Measurements from ENCODE around the gene PHF13.

DNA sequence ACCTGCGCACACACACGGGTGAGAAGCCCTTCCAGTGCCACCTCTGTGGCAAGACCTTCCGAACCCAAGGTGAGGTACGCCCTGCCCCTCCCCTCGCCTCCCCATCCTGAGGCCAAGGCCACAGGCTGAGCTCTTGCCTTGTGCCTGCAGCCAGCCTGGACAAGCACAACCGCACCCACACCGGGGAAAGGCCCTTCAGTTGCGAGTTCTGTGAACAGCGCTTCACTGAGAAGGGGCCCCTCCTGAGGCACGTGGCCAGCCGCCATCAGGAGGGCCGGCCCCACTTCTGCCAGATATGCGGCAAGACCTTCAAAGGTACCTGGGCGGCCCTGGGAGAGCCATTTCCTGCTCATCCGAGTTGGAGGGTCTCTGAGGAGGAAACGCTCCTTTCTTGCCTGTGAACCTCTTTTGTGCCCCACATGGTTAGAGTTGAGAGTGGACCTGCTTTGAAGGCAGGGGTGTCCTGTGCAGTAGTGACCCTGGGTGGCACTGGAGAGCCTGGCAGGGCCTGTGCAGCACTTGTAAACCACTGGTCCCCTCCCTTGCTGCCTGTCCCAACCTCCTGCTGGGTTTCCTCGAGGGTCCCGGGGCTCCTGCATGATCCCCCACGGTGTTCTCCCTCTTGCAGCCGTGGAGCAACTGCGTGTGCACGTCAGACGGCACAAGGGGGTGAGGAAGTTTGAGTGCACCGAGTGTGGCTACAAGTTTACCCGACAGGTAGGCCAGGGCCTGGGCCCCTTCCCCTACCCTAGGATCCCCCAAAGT, 25.2 kb upstream of the PHF13 start:
- no peak for TF ChIP-seq EZH2 (IDR thresholded peaks at IDR 0.05; ENCODE audit: borderline replicate concordance, low read depth, low read length, severe bottlenecking)
- no peak for TF ChIP-seq JUN (IDR thresholded peaks at IDR 0.05; ENCODE audit: borderline replicate concordance, insufficient read depth, insufficient read length, low read depth)
- TF ChIP-seq, protein P1, sequence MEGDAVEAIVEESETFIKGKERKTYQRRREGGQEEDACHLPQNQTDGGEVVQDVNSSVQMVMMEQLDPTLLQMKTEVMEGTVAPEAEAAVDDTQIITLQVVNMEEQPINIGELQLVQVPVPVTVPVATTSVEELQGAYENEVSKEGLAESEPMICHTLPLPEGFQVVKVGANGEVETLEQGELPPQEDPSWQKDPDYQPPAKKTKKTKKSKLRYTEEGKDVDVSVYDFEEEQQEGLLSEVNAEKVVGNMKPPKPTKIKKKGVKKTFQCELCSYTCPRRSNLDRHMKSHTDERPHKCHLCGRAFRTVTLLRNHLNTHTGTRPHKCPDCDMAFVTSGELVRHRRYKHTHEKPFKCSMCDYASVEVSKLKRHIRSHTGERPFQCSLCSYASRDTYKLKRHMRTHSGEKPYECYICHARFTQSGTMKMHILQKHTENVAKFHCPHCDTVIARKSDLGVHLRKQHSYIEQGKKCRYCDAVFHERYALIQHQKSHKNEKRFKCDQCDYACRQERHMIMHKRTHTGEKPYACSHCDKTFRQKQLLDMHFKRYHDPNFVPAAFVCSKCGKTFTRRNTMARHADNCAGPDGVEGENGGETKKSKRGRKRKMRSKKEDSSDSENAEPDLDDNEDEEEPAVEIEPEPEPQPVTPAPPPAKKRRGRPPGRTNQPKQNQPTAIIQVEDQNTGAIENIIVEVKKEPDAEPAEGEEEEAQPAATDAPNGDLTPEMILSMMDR (IDR thresholded peaks at IDR 0.05; ENCODE audit: extremely low read depth in 1 of 2, insufficient read depth in 1 of 2, low read depth in 1 of 2, low read length in 2 of 2) = no peak
